GM19240 (cell line): ENCODE measurements around the gene GTF2I.
"Not testable (repeated sequence)": the region's sequence is repeated elsewhere in the genome, so short reads cannot be mapped to it uniquely, and the experiment has no call there.

ENCODE experiments used
- DNase-seq: peaks from one replicate; pipeline ENCODE4 v3.0.0; 2011; ENCODE audit warnings: low spot score; ENCODE audit not compliant: insufficient read length

GTF2I gene

DNA sequence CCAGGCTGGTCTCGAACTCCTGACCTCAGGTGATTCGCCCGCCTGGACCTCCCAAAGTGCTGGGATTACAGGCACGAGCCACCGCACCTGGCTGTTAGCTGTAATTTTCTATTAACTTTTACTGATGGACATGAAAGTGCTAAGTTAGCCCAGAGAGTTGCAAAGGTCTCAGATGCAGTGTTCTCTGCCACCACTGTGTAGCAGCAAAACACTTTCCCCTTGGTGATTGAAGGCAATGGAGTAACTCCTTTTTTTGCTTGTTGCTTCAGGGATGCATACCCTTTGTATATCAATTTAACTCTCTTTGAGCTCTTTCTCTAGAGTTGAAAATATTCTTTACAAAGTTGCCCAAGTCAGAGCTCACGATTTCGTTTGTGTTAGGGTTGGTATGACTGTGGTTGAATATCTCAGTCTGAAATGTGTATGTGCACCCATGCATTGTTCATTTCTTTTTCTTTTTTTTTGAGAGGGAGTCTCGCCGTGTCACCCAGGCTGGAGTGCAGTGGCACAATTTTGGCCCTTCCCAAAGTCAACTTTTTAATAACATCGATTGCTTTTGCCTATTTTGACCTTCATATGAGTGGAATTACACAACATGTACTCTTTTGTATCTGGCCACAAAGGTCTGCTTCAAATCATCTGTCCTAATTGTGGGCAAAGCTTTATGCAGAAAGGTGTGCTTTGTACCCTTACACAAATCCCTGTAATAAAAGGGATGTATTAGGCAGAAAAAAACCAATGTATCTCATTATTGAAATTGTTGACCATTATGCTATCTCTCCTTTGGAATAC, 52.6 kb downstream of the GTF2I start:
- no peak for DNase-seq

DNA sequence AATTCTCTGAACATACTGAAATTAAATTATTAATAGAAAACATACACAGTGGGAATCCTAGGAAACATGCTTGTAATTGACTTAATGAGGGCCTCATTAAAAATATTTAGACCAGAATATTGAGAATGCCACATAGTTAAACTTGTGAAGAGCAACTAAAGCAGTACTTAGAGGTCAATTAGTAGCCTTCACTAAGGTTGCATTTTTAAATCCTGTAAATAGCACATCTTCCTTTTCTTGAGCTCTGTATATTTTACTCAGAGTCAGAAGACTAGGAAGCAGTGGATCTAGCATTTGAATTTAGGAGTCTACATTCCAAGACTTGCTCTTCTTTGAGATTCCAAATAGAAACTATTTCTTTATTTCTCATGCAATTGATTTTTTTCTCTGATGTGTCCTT, 56.0 kb downstream of the GTF2I start:
- no peak for DNase-seq

DNA sequence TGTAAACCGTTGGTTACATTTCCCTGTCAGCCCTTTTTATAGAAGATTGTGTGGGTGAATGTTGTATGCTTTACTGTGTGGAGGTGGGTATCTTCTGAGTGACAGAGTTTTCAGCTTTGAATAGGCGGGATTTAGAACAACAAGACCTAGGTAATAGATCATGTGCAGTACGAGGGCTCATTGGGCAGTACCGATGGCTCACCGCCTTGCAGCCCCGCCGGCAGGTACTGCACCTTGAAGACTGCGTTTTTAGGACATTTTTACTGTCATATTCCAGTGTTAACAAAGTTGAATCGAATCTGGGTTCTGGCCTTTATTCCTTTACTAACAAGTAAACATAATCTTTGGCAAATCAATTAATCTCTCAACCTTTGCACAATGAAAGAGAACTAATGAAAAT, 60.4 kb downstream of the GTF2I start:
- DNase-seq, result no peak

- DNase-seq, result no peak
Observed at GRCh38 chr7:74718336-74718735, 60.8 kb downstream of the GTF2I start.

DNA sequence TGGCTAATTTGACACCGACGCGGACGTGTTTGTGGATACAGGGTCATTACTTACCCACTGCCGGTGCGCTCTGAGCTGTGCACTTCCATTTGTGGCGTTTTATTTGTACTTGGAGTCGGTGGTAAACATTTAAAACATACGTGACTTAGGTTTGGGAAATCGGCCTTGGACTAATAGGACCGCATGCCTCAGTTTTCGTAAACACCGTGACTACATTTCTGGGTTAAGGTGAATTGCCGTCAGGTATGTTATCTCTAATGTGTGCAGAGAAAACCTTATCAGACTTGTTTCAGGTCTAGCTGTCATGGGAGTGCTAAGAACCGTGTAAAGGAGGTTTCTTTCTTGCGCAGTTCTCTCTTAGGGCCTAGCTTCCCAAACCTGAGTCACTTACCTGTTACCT, 64.6 kb downstream of the GTF2I start:
- no peak for DNase-seq

- no peak for DNase-seq
Observed at GRCh38 chr7:74725840-74726239, 68.3 kb downstream of the GTF2I start.

- DNase-seq, result no peak
Observed at GRCh38 chr7:74726309-74727101, 69.0 kb downstream of the GTF2I start.

GRCh38 chr7:74728686-74729085, 71.2 kb downstream of the GTF2I start:
- DNase-seq, result not testable (repeated sequence)

DNA sequence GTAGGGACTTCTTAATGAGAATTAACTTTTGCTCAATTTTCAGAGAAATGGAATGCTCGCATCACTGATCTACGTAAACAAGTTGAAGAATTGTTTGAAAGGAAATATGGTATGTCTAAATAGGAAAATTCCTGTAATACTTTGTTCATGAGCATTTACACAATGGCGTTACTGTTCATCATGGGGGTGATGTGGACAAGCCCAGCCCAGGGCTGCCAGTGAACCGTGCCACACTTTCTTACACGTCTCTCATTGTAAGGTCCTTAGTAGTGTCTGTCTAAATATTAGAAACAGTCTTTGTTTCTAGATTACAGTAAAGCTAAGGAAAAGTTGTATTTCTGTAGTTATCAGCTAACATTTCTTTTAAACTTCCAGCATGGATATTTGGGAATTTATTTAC, 72.7 kb downstream of the GTF2I start:
- not testable (repeated sequence) for DNase-seq

- DNase-seq, result not testable (repeated sequence)
Observed at GRCh38 chr7:74739974-74740703, 82.6 kb downstream of the GTF2I start.

GRCh38 chr7:74743936-74744557, 86.5 kb downstream of the GTF2I start:
- not testable (repeated sequence) for DNase-seq

- not testable (repeated sequence) for DNase-seq
Observed at GRCh38 chr7:74753921-74754482, 96.5 kb downstream of the GTF2I start.

DNA sequence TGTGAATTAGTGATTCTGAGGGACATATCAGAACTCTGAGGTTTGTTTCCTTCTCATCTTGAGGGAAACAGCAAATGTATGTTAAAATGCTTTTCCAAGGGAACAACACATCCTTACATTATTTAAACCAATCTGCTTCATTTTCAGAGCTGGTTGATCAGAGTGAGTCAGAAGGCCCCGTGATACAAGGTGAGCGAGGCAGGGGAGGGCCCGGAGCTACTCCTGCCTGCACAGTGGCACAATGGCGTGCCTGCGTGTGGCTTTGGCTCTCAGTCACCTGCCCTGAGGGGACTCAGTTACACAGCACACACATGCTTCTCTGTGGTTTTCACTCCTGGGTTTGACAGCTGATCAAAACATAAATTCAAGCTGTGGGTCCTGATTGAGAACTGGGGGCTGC, 99.2 kb downstream of the GTF2I start:
- not testable (repeated sequence) for DNase-seq

- not testable (repeated sequence) for DNase-seq
Observed at GRCh38 chr7:74758268-74758667, 100.8 kb downstream of the GTF2I start.

- not testable (repeated sequence) for DNase-seq
Observed at GRCh38 chr7:74758982-74759381, 101.5 kb downstream of the GTF2I start.

DNA sequence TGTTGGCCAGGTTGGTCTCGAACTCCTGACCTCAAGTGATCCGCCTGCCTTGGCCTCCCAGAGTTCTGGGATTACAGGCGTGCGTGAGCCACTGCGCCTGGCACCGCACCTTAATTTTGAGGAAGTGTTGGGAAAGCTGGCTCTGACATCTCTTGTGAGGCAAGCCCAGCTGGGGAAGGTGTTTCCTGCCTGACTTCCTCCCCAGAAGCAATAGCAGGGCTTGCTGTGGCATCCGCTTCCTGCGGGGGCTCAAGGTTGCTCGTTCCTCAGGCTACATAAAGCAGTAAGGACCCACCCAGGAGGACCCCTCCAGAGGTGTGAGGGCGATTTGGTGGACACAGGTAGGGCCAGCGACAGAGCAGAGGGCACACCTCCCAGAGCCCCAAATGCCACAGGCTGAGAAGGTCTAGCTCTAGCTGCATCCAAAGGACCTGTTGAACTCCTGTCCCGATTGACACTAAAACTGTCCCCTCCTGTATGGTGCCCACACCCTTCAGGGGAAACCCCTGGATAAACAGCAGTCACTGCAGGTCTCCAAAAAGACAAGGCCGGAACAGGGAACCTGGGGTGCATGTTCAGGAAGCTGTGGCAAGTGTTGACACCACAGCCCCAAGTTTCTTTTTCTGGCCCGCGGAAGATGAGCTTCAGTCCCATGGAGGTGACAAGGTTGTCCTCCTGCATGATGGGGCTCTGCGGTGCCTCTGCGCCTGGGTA, 107.8 kb downstream of the GTF2I start:
- not testable (repeated sequence) for DNase-seq

DNA sequence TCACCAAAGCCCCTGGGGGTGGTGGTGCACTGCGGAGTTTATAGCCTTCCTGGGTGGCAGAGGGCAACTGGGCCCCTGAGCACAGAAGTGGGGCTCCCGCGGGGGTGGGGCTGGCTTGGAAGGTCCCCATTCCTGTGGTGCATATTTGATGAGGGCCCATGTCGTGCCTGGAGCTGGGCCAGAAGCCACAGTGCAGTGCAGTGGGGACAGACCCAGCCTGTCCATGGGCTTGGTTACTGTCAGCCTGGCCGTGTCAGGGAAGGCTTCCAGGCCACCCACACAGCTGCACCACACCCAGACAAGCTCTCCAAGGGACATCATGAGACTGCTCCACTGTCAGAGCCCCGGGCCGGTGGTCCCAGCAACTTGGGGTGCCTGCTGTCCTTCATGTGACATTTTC, 109.0 kb downstream of the GTF2I start:
- not testable (repeated sequence) for DNase-seq

DNA sequence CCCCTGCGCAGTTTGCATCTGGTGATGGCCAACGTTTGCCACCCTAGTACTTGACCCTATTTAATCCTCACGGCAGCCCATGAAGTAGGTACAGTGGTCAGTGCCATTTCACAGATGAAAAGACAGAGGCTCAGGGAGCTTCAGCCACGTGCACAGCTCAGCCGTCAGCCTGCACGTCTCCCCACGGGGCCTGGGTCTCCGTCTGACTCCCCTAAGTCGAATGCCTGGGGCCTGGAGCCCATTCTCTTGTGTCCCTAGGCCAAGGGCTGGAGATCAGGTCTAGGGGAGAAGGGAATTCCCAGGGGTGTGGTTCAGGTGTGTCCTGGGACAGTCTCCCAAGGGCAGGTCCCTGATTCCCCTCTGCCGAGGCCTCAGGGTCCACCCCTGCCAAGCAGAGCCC, 109.5 kb downstream of the GTF2I start:
- DNase-seq, result not testable (repeated sequence)

- DNase-seq, result not testable (repeated sequence)
Observed at GRCh38 chr7:74770062-74770461, 112.5 kb downstream of the GTF2I start.

- not testable (repeated sequence) for DNase-seq
Observed at GRCh38 chr7:74772093-74772492, 114.6 kb downstream of the GTF2I start.
